Measurements from ENCODE around the gene GAB1. TPM values are rescaled to one million over a fixed set of nuclear protein-coding genes. Genes with fewer than 3 reads are reported as not detected.
A peak's percentile ranks its signal among the peaks of the same experiment; 100 is the strongest.

GAB1 gene
- total RNA-seq, 1 experiment from 2014 or later, result 14.1 TPM

- no peak for DNase-seq
- no peaks in the 10 kb centered on the region for H3K36me3 ChIP-seq (replicated peaks; ENCODE audit: control insufficient read depth, insufficient read depth, low read length)
- no peak overlapping the region for H3K4me3 ChIP-seq (ENCODE audit: insufficient read depth, low read depth, low read length)
- no peaks in the 10 kb centered on the region for H3K27me3 ChIP-seq (ENCODE audit: control insufficient read depth, insufficient read depth, low read length)
These were observed 23.2 kb upstream of the GAB1 start for GRCh38 chr4:143313521-143313920.

DNA sequence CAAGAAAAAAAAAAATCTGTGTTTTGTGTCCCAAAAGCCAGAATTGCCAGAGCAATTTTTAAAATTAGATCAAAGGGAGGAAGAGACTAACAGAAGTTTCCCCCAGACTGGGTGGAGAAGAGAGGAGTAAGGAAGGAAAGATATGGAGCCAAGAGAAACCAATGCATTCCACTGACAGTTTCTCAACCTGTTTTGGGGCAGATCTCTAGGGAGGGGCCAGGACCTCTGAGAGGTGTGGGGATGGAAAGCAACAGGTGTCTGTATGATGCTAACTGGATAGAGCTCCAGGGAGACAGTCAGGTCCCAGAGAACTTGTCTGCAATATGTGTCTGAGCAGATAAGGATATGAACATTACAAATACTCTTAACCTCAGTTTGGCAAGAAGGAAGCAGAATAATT lies 22.7 kb upstream of the GAB1 start:
- DNase-seq, result no peak
- no peaks in the 10 kb centered on the region for H3K36me3 ChIP-seq (replicated peaks; ENCODE audit: control insufficient read depth, insufficient read depth, low read length)
- H3K27me3 ChIP-seq (ENCODE audit: control insufficient read depth, insufficient read depth, low read length), result no peaks in the 10 kb centered on the region
- no peak overlapping the region for H3K4me3 ChIP-seq (ENCODE audit: insufficient read depth, low read depth, low read length)

DNA sequence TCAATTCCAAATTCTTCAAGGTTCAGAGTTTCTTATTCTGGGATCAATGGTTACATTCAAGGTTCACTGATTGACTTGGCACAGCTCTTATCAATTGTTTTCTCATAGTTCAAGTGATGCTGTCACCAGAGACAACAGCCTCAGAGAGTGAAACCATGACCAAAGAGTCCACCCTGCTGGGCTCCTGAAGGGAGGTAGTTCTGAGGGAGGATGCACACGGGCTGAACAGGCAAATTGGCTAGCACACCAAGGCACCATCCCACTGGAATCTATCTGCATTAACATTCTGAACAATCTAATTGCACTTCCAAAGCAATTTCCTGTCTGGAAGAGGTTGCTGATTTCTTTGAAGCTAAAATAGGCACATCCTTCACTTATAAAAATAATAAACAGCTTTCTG lies 16.6 kb upstream of the GAB1 start:
- H3K27me3 ChIP-seq (ENCODE audit: control insufficient read depth, insufficient read depth, low read length), result no peaks in the 10 kb centered on the region
- no peak for DNase-seq
- H3K4me3 ChIP-seq (ENCODE audit: insufficient read depth, low read depth, low read length), result no peak overlapping the region
- no peaks in the 10 kb centered on the region for H3K36me3 ChIP-seq (replicated peaks; ENCODE audit: control insufficient read depth, insufficient read depth, low read length)

GRCh38 chr4:143326735-143327134 lies 9.9 kb upstream of the GAB1 start:
- no peaks in the 10 kb centered on the region for H3K36me3 ChIP-seq (replicated peaks; ENCODE audit: control insufficient read depth, insufficient read depth, low read length)
- no peak for DNase-seq
- no peak overlapping the region for H3K4me3 ChIP-seq (ENCODE audit: insufficient read depth, low read depth, low read length)
- no peaks in the 10 kb centered on the region for H3K27me3 ChIP-seq (ENCODE audit: control insufficient read depth, insufficient read depth, low read length)

GRCh38 chr4:143329985-143330384 lies 6.7 kb upstream of the GAB1 start:
- Histone ChIP-seq H3K4me3 (ENCODE audit: insufficient read depth, low read depth, low read length) (no peak overlapping the region), H3K27me3 (ENCODE audit: control insufficient read depth, insufficient read depth, low read length) (no peaks in the 10 kb centered on the region), H3K36me3 (replicated peaks; ENCODE audit: control insufficient read depth, insufficient read depth, low read length) (no peaks in the 10 kb centered on the region)
- no peak for DNase-seq

DNA sequence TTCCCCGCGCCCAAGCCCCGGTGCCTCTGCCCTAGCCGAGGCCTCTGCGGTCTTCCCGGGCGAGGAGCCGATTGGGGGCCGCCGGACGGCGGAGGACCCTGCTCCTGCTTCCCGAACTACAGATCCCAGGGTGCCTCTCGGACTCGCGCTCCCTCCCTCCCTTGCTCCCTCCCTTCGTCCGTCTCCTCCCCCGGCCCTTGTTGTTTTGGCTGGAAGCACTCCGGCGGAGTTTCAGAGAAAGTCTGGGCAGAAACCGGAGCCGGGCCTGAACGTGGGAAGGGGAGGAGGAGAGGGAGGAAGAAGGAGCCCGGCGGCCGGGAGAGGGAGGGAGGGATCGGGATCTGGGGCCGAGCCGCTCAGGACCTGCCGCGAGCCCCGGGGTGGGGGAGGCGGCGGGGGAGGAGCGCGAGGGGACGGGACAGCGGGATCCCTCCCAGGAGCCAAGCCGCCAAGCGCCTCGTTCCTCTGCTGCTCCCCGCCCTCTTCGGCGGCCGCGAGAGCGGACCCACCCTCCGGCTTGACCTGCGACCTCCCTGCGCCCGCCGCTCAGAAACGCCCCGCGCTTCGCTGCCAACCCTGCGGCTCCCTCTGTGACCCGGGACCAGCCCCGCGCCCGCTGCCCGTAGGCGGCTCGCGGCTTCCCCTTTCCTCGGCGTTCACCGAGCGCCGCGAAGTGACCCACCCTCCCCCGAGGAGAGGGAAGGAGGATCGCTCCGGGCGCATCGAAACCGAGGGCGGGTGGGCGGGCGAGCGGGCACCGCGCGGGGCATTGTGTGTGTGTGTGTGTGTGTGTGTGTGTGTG lies 496 bp upstream of the GAB1 start:
- H3K36me3 ChIP-seq (replicated peaks; ENCODE audit: control insufficient read depth, insufficient read depth, low read length), result no peaks in the 10 kb centered on the region
- H3K27me3 ChIP-seq (ENCODE audit: control insufficient read depth, insufficient read depth, low read length), result peaks cover 2% of the 10 kb centered on the region; the same call in 1 of the 2 replicates
- H3K4me3 ChIP-seq (ENCODE audit: insufficient read depth, low read depth, low read length), result peak overlapping the region; percentile 92
- DNase-seq, result peak; percentile 92

- Histone ChIP-seq H3K27me3 (ENCODE audit: control insufficient read depth, insufficient read depth, low read length) (peaks cover 2% of the 10 kb centered on the region; the same call in 1 of the 2 replicates), H3K4me3 (ENCODE audit: insufficient read depth, low read depth, low read length) (peak overlapping the region; percentile 92), H3K36me3 (replicated peaks; ENCODE audit: control insufficient read depth, insufficient read depth, low read length) (no peaks in the 10 kb centered on the region)
- peak; percentile 48 for DNase-seq
These were observed 1.1 kb downstream of the GAB1 start for GRCh38 chr4:143337600-143338287.

DNA sequence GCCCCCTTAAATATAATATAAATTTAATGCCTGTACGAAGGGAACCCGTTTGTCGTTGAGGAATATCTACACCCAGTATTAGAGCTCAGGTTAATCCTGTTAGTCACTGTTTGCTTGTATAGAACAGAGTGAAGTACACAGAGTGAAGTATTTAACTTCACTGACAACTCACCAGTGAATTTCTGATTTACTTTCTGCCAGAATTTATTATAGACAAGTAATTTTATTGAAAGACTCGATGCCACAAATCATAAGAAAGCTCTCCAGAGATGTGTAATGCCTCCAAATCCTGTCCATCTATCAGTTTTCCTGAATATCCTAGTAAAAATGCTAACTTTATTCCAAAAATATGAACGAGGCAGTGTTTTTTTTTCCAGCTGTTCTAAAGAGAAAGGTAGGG lies 1.6 kb downstream of the GAB1 start:
- Histone ChIP-seq H3K27me3 (ENCODE audit: control insufficient read depth, insufficient read depth, low read length) (peaks cover 2% of the 10 kb centered on the region; the same call in 1 of the 2 replicates), H3K36me3 (replicated peaks; ENCODE audit: control insufficient read depth, insufficient read depth, low read length) (no peaks in the 10 kb centered on the region), H3K4me3 (ENCODE audit: insufficient read depth, low read depth, low read length) (no peak overlapping the region)
- no peak for DNase-seq

GRCh38 chr4:143339497-143339896 lies 2.8 kb downstream of the GAB1 start:
- peaks cover 2% of the 10 kb centered on the region; the same call in 1 of the 2 replicates for H3K27me3 ChIP-seq (ENCODE audit: control insufficient read depth, insufficient read depth, low read length)
- H3K36me3 ChIP-seq (replicated peaks; ENCODE audit: control insufficient read depth, insufficient read depth, low read length), result no peaks in the 10 kb centered on the region
- DNase-seq, result no peak
- H3K4me3 ChIP-seq (ENCODE audit: insufficient read depth, low read depth, low read length), result no peak overlapping the region

DNA sequence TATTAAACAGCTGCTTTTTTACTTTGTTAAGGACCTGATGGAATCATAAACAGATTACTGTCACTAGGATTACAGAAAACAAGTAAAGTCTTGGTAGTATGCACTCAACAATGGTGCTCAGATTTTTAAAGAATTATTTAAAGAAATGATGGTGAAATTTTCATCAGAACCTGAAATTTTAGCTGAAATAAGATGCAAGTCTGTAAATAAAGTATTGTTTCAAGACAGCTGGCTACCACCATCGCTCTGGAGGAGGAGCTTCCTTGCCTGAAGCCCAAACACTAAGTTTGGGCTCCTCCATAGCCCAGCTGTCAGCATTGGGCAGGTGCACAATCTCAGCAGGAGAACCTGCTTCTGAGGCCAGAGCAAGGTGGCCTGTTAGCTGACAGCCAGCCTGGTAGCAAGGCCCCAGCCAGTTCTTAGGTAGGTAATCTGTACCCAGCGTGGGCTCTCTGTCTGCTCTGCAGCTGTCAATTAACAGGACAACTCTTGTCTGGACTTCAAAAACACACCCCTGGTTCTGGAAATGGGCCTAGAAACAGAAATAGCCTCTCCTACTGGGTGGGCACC lies 4.6 kb downstream of the GAB1 start:
- H3K36me3 ChIP-seq (replicated peaks; ENCODE audit: control insufficient read depth, insufficient read depth, low read length), result no peaks in the 10 kb centered on the region
- peaks cover 2% of the 10 kb centered on the region; the same call in 1 of the 2 replicates for H3K27me3 ChIP-seq (ENCODE audit: control insufficient read depth, insufficient read depth, low read length)
- DNase-seq, result no peak
- no peak overlapping the region for H3K4me3 ChIP-seq (ENCODE audit: insufficient read depth, low read depth, low read length)

DNA sequence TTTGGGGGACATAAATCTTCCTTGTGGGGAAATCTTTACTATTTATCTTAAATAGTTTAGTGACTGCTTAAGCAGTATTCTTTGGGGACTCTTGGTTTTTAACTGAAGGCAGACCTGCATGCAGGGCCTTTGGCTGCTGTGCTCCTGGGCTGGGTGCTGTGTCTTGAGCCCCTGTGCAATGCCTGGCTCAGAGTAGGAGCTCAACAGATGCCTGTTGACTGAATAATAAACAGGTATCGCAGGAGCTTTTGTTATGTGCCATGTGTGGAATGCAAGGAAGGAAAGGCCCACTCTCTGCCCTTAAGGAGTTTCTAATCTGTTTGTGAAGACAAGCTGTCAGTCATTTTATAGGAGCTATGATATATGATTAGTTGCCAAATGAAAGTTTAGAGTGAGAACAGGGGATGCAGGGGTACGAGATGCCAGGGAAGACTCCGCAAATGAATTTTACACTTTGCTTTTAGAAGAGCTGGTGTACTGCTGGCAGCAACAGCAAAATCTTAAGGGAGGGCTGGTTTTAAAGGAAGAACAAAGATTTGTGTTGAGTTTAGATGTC lies 6.7 kb downstream of the GAB1 start:
- no peaks in the 10 kb centered on the region for H3K27me3 ChIP-seq (ENCODE audit: control insufficient read depth, insufficient read depth, low read length)
- H3K36me3 ChIP-seq (replicated peaks; ENCODE audit: control insufficient read depth, insufficient read depth, low read length), result no peaks in the 10 kb centered on the region
- H3K4me3 ChIP-seq (ENCODE audit: insufficient read depth, low read depth, low read length), result no peak overlapping the region
- no peak for DNase-seq

DNA sequence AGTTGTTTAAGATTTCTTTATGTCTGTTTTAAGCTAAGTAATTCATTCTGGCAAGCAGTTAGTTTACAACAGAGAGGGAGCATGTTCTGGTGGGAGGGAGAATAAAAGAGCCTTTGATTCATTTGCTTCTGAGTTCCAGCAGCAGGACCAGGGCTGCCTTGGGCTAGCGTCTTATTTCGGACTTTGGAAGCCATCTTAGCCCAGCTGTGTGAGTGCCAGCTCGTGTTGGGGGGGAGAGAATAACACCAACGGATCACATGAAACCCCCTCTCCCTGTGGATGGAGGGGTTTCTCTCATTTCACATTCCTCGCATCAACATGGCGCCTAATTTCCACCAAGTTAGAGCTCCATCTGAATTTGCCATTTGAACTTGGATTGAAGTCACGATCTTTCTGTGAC lies 7.4 kb downstream of the GAB1 start:
- no peak overlapping the region for H3K4me3 ChIP-seq (ENCODE audit: insufficient read depth, low read depth, low read length)
- H3K27me3 ChIP-seq (ENCODE audit: control insufficient read depth, insufficient read depth, low read length), result no peaks in the 10 kb centered on the region
- H3K36me3 ChIP-seq (replicated peaks; ENCODE audit: control insufficient read depth, insufficient read depth, low read length), result no peaks in the 10 kb centered on the region
- no peak for DNase-seq

GRCh38 chr4:143344774-143345173 lies 8.1 kb downstream of the GAB1 start:
- no peak overlapping the region for H3K4me3 ChIP-seq (ENCODE audit: insufficient read depth, low read depth, low read length)
- H3K36me3 ChIP-seq (replicated peaks; ENCODE audit: control insufficient read depth, insufficient read depth, low read length), result no peaks in the 10 kb centered on the region
- no peaks in the 10 kb centered on the region for H3K27me3 ChIP-seq (ENCODE audit: control insufficient read depth, insufficient read depth, low read length)
- no peak for DNase-seq

DNA sequence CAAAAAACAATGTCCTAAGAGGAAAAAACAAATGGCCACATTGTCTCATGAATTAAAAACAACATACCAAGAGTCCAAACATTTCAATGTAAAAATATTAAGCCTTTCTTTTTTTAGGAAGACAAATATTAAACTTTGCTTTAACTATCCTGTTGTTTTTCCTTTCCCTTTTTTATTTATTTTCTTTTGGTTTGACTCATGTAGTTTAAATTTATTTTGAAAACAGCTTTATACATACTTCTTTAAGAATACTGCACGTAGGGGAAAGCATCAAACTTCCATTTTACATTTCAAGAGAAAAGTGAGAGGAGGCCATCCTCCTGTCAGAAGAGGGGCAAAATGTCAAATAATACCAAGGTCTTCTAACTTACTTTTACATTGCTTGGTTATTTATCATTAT lies 8.7 kb downstream of the GAB1 start:
- Histone ChIP-seq H3K36me3 (replicated peaks; ENCODE audit: control insufficient read depth, insufficient read depth, low read length) (no peaks in the 10 kb centered on the region), H3K27me3 (ENCODE audit: control insufficient read depth, insufficient read depth, low read length) (no peaks in the 10 kb centered on the region), H3K4me3 (ENCODE audit: insufficient read depth, low read depth, low read length) (no peak overlapping the region)
- DNase-seq, result no peak

- Histone ChIP-seq H3K4me3 (ENCODE audit: insufficient read depth, low read depth, low read length) (no peak overlapping the region), H3K36me3 (replicated peaks; ENCODE audit: control insufficient read depth, insufficient read depth, low read length) (no peaks in the 10 kb centered on the region), H3K27me3 (ENCODE audit: control insufficient read depth, insufficient read depth, low read length) (no peaks in the 10 kb centered on the region)
- no peak for DNase-seq
These were observed 9.5 kb downstream of the GAB1 start for GRCh38 chr4:143346206-143346605.
